Measurements from ENCODE around the gene QRFPR.

The QRFPR gene

DNA sequence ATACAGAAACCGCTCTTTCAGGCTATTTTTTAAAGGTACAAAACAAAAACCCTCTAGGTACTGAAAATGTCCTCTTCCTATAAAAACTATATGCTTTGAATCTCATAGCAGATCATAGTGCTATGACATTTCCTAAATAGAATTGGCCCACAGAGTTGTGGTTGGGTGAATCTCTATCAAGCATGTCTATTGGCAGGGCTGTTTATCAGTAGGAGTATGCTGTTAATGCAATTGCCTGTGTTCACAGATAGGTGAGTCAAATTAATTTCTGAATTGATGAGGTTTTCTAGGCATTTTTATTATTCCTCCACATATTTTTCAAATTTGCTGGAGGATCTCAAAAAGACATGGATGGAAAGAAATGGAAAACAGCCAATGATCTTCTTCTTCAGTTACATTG, 73.9 kb downstream of the QRFPR start:
- H3K27ac ChIP-seq, result no peak overlapping the region
- no peak for TF ChIP-seq ZFX (IDR thresholded peaks at IDR 0.05; ENCODE audit: borderline replicate concordance)
- TF ChIP-seq, protein P1, sequence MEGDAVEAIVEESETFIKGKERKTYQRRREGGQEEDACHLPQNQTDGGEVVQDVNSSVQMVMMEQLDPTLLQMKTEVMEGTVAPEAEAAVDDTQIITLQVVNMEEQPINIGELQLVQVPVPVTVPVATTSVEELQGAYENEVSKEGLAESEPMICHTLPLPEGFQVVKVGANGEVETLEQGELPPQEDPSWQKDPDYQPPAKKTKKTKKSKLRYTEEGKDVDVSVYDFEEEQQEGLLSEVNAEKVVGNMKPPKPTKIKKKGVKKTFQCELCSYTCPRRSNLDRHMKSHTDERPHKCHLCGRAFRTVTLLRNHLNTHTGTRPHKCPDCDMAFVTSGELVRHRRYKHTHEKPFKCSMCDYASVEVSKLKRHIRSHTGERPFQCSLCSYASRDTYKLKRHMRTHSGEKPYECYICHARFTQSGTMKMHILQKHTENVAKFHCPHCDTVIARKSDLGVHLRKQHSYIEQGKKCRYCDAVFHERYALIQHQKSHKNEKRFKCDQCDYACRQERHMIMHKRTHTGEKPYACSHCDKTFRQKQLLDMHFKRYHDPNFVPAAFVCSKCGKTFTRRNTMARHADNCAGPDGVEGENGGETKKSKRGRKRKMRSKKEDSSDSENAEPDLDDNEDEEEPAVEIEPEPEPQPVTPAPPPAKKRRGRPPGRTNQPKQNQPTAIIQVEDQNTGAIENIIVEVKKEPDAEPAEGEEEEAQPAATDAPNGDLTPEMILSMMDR (IDR thresholded peaks at IDR 0.05), result no peak

- no peak overlapping the region for H3K27ac ChIP-seq
- TF ChIP-seq, protein P1 (IDR thresholded peaks at IDR 0.05), result no peak
- TF ChIP-seq ZFX (IDR thresholded peaks at IDR 0.05; ENCODE audit: borderline replicate concordance), result no peak
These were observed 75.9 kb downstream of the QRFPR start for GRCh38 chr4:121304893-121305292.

- H3K27ac ChIP-seq, result no peak overlapping the region
- no peak for TF ChIP-seq ZFX (IDR thresholded peaks at IDR 0.05; ENCODE audit: borderline replicate concordance)
- TF ChIP-seq, protein P1 (IDR thresholded peaks at IDR 0.05), result no peak
These were observed 81.5 kb downstream of the QRFPR start for GRCh38 chr4:121299367-121299766.

DNA sequence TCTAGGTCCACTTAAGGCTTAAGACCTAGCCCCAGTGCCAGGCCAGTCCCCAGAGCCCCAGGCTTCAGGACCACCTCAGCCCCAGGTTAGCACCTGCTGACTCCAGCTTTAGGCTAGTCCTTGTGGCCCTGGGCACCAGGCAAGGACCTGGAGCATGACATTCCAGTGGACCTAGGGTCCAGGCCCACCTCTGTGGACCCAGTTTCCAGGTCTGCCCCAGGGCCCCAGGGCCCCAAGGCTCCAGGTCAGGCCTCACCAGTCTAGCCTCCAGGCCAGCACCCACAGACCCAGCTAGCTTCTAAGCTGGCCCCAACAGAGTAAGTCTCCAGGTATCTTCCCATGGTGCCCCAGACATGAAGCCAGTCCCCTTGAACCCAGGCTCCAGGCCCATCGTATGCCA, 97.5 kb downstream of the QRFPR start:
- no peak overlapping the region for H3K27ac ChIP-seq
- TF ChIP-seq, protein P1 (IDR thresholded peaks at IDR 0.05), result no peak
- TF ChIP-seq ZFX (IDR thresholded peaks at IDR 0.05; ENCODE audit: borderline replicate concordance), result no peak

GRCh38 chr4:121280425-121280824, 100.4 kb downstream of the QRFPR start:
- no peak overlapping the region for H3K27ac ChIP-seq
- no peak for TF ChIP-seq ZFX (IDR thresholded peaks at IDR 0.05; ENCODE audit: borderline replicate concordance)
- TF ChIP-seq, protein P1 (IDR thresholded peaks at IDR 0.05), result no peak

GRCh38 chr4:121278811-121279368, 101.9 kb downstream of the QRFPR start:
- no peak overlapping the region for H3K27ac ChIP-seq
- TF ChIP-seq, protein P1 (IDR thresholded peaks at IDR 0.05), result no peak
- no peak for TF ChIP-seq ZFX (IDR thresholded peaks at IDR 0.05; ENCODE audit: borderline replicate concordance)
